ENCODE results near the gene AP5Z1.

Gene AP5Z1

GRCh38 chr7:4786015-4786414, 10.6 kb downstream of the AP5Z1 start:
- Histone ChIP-seq H3K27me3 (ENCODE audit: insufficient read depth, poor library complexity, severe bottlenecking) (no peaks in the 10 kb centered on the region), H3K4me3 (replicated peaks; ENCODE audit: insufficient read depth, low read length) (no peak overlapping the region), H3K27ac (replicated peaks) (no peak overlapping the region)
- no peak for TF ChIP-seq CTCF (IDR thresholded peaks at IDR 0.05; ENCODE audit: insufficient read depth, low read length)
- no peak for DNase-seq (ENCODE audit: low read depth in 1 of 2, low spot score in 1 of 2)

- no peak for DNase-seq (ENCODE audit: low read depth in 1 of 2, low spot score in 1 of 2)
- Histone ChIP-seq H3K27ac (replicated peaks) (no peak overlapping the region), H3K4me3 (replicated peaks; ENCODE audit: insufficient read depth, low read length) (no peak overlapping the region), H3K27me3 (ENCODE audit: insufficient read depth, poor library complexity, severe bottlenecking) (no peaks in the 10 kb centered on the region)
- TF ChIP-seq REST (IDR thresholded peaks at IDR 0.05; ENCODE audit: insufficient replicate concordance, low read depth) (no peak), GABPA (IDR thresholded peaks at IDR 0.05; ENCODE audit: low read depth) (no peak), SPI1 (IDR thresholded peaks at IDR 0.05; ENCODE audit: borderline replicate concordance, low read depth) (no peak), POLR2AphosphoS5 (IDR thresholded peaks at IDR 0.05; ENCODE audit: low read depth) (no peak), CTCF (IDR thresholded peaks at IDR 0.05; ENCODE audit: insufficient read depth, low read length) (no peak)
These were observed 12.1 kb downstream of the AP5Z1 start for GRCh38 chr7:4787541-4787940.

- H3K27ac ChIP-seq (replicated peaks), result no peak overlapping the region
These were observed 12.7 kb downstream of the AP5Z1 start for GRCh38 chr7:4787947-4788626.

GRCh38 chr7:4788627-4789189, 13.3 kb downstream of the AP5Z1 start:
- no peak overlapping the region for H3K4me3 ChIP-seq (replicated peaks; ENCODE audit: insufficient read depth, low read length)
- TF ChIP-seq REST (IDR thresholded peaks at IDR 0.05; ENCODE audit: insufficient replicate concordance, low read depth) (no peak), SPI1 (IDR thresholded peaks at IDR 0.05; ENCODE audit: borderline replicate concordance, low read depth) (no peak), GABPA (IDR thresholded peaks at IDR 0.05; ENCODE audit: low read depth) (no peak), POLR2AphosphoS5 (IDR thresholded peaks at IDR 0.05; ENCODE audit: low read depth) (no peak), CTCF (IDR thresholded peaks at IDR 0.05; ENCODE audit: insufficient read depth, low read length) (no peak)
- no peak for DNase-seq (ENCODE audit: low read depth in 1 of 2, low spot score in 1 of 2)
- no peaks in the 10 kb centered on the region for H3K27me3 ChIP-seq (ENCODE audit: insufficient read depth, poor library complexity, severe bottlenecking)
- no peak overlapping the region for H3K27ac ChIP-seq (replicated peaks)

More at GRCh38 chr7:4787947-4788626, 12.7 kb downstream of the AP5Z1 start:
- Histone ChIP-seq H3K27me3 (ENCODE audit: insufficient read depth, poor library complexity, severe bottlenecking) (no peaks in the 10 kb centered on the region), H3K4me3 (replicated peaks; ENCODE audit: insufficient read depth, low read length) (no peak overlapping the region)
- TF ChIP-seq GABPA (IDR thresholded peaks at IDR 0.05; ENCODE audit: low read depth), result no peak
- TF ChIP-seq CTCF (IDR thresholded peaks at IDR 0.05; ENCODE audit: insufficient read depth, low read length), result no peak
- no peak for DNase-seq (ENCODE audit: low read depth in 1 of 2, low spot score in 1 of 2)
